GM18519 (cell line): Measurements from ENCODE around the gene CRIP3.
"Not testable (repeated sequence)": the region's sequence is repeated elsewhere in the genome, so short reads cannot be mapped to it uniquely, and the experiment has no call there.

ENCODE experiments used
- ATAC-seq: cut with Tn5 transposase; IDR thresholded peaks from one replicate; pipeline ENCODE4 v1.9.1; 2021; ENCODE audit warnings: mild to moderate bottlenecking, moderate library complexity; ENCODE audit not compliant: unreplicated experiment, low FRiP score

Gene CRIP3

GRCh38 chr6:43307451-43308100 is 1.1 kb downstream of the CRIP3 start:
- no peak for ATAC-seq

GRCh38 chr6:43306086-43306485 is 2.5 kb downstream of the CRIP3 start:
- ATAC-seq, result no peak

- ATAC-seq, result no peak
Observed at GRCh38 chr6:43304882-43305281, 3.7 kb downstream of the CRIP3 start.

GRCh38 chr6:43304361-43304760 is 4.3 kb downstream of the CRIP3 start:
- ATAC-seq, result no peak

DNA sequence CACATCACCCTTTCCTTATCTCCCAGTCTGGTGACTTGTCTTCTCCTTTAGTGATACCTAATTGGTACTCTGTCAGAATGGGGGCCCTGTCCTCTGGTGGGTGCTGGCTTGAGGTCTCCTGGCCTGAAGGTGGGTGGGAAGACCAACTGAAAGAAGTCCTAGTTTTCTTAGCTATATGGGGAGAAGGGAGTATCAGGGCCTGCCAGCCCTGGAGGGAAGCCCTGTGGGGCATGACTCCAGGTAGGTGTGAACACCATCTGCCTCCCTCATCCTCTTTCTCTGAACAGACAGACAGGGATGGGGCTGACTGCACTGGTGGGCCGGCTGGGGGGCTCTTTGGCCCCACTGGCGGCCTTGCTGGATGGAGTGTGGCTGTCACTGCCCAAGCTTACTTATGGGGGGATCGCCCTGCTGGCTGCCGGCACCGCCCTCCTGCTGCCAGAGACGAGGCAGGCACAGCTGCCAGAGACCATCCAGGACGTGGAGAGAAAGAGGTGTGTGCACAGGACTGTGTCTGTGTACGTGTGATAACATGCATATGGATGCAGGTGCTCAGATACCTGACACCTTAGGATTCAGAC is 4.8 kb downstream of the CRIP3 start:
- no peak for ATAC-seq

DNA sequence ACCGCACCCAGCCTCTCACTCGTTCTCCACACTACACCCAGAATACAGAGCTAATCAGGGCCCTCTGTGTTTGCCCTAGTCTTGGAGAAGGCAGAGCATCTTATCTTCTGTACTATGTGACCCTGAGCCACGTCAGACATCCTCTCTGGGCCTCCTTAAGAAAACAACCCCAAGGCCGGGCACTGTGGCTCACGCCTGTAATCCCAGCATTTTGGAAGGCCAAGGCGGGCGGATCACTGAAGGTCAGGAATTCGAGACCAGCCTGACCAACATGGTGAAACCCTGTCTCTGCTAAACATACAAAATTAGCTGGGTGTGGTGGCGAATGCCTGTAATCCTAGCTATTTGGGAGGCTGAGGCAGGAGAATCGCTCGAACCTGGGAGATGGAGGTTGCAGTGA is 5.6 kb downstream of the CRIP3 start:
- ATAC-seq, result not testable (repeated sequence)

- ATAC-seq, result no peak
Observed at GRCh38 chr6:43302126-43302525, 6.5 kb downstream of the CRIP3 start.

DNA sequence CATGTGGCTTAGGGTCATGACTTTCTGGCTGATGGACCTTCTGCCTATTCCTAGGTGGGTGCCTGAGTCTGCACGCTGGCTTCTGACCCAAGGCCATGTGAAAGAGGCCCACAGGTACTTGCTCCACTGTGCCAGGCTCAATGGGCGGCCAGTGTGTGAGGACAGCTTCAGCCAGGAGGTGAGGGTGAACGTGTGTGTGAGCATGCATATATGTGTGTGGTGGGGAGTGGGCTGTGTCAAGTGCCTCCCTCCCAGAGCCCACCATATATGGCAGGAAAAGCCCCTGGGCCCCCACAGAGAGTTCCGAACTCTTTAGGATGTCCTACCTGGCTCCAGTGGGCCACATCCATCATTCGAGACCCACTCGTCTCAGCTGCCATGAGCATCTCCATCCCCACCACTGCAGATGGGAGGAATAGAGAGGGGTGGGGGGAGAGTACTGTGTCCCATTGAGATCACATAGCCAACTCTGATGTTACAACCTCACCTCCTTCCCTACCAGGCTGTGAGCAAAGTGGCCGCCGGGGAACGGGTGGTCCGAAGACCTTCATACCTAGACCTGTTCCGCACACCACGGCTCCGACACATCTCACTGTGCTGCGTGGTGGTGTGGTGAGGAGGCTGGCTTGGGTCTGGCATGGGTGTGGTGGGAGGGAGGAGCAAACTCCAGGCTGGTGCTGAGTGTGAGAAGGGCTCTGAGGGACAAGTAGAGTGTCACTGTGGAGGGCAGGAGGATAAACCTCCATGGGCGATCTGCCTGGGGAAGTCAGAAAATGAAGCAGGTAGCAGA is 7.3 kb downstream of the CRIP3 start:
- no peak for ATAC-seq

DNA sequence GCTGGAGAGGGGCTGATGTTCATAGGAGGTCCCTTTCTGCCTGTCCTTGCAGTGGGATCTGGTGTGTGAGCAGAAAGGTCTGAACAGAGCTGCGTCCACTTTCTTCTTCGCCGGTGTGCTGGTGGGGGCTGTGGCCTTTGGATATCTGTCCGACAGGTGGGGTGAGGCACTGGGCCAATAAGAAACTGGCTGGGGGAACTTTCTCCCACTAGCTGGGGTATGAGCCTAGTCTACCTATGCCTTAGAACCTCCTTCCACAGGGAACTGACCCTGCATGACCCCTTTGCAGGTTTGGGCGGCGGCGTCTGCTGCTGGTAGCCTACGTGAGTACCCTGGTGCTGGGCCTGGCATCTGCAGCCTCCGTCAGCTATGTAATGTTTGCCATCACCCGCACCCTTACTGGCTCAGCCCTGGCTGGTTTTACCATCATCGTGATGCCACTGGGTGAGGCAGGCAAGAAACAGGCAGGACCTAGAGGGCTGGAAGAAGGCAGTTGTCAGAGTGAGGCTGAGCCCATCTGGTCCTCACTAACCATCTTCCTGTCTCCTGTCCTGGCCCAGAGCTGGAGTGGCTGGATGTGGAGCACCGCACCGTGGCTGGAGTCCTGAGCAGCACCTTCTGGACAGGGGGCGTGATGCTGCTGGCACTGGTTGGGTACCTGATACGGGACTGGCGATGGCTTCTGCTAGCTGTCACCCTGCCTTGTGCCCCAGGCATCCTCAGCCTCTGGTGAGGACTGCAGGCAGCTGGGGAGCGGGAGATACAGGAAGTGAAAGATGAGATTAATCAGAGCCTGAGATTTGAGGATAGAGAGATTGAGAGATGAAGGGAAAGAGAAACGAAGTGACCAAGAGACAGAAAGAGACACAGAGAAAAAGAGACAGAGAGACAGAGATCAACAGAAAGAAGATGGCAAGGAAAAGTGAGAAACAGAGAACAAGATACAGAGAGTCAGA is 9.0 kb downstream of the CRIP3 start:
- no peak for ATAC-seq

DNA sequence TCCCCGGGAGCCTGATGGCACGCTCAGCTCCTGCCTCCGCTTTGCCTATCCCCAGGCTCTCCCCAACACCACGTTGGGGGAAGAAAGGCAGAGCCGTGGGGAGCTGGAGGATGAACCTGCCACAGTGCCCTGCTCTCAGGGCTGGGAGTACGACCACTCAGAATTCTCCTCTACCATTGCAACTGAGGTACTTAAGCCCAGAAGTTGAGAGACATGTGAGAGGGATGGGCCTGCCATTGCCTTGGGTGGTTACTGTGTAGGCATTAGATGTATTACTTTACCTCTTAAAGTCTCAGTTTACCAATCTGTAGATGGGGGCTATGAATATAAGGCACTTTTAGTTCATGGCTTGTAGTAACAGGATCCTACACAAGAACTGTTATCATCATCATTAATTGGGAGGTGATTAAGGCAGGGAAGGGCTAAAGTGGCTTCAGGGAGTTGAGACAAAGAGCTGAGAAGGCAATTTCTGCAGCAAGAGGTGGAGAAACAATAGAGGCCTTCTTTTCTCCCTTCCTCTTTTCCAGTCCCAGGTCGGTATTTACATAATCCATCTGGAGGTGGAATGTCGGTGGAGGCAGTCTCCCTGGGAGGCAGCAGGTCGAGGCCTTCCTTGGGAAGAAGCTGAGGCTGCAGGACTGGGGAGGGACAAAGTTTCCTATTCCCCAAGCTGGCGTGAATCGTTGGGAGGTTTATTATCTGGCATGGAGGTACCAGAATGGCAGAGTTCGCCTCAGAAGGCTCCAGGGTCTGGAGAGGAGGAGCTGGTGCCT is 9.9 kb downstream of the CRIP3 start:
- no peak for ATAC-seq

DNA sequence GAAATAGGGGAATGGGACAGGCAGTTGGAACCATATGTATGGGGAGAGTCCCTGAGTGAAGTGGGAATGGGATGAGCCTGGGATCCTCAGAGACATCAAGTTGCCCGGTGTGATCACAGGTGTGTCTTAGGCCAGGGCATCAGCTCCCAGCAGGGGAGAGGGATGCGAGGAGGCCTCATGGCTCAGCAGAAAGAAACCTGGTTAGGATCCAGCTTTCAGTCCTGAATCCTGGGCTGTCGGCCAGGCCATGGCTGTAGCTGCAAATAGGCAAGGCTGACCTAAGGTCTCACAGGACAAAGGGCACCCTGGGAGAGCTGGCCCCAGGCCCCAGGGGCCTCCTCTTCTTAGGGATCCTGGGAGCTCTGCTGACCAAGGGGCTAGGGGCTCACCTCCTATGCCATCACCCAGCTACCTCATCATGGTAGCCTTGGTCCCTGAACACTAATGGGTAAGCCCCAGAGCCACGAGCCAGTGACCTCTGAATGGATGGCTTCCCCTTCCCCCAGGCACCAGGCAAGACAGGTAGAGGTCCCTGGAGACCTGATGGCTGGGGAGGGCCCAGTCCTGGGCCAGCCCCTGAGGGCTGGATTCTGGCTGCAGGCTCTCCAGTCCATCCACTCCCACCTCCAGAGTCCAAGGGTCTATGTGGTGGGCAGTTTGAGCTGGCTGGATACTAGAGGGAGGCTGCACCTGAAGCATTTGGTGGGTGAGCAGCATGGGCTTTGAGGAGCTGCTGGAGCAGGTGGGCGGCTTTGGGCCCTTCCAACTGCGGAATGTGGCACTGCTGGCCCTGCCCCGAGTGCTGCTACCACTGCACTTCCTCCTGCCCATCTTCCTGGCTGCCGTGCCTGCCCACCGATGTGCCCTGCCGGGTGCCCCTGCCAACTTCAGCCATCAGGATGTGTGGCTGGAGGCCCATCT is 10.7 kb downstream of the CRIP3 start, which contains the start of gene SLC22A7:
Gene SLC22A7 (plus strand): TSS at position 617 of the 921 bp plus-strand sequence. CDS start 99 bp downstream, at position 716.
- no peak for ATAC-seq

DNA sequence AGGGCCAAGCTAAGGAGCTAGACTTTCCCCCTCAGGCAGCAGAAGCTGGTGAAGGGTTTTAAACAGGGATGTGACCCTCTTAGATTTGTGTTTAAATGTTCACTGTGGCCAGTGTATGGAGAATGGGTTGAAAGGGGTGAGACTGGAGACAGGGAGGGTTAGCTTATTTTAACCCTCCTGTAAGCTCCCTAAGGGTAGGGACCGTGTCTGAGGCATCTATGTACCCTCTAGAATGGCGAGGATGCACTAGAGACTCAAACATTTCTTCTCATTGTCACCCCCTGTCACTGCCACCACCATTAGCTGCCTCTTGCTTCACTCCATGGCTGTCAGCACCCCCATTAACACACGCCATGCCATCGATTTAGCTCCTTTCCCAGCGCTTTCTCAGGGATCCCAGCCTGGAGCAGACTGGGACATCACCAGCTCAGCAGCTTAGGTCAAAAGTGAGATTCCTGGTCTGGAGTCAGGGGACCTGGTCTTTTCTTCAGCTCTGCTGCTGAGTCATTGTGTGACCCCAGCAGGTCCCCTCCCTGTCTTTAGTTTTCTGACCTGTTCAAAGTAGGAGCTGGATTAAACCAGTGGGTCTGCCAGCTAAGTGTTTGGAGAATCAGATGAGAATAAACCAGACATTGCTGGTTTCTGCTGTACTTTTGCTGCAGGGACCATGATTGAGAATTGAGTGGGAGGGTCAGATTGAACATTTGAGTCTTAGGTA is 11.7 kb downstream of the CRIP3 start:
- ATAC-seq, result no peak

- no peak for ATAC-seq
Observed at GRCh38 chr6:43295456-43295855, 13.2 kb downstream of the CRIP3 start.

GRCh38 chr6:43294536-43294935 is 14.1 kb downstream of the CRIP3 start:
- no peak for ATAC-seq

DNA sequence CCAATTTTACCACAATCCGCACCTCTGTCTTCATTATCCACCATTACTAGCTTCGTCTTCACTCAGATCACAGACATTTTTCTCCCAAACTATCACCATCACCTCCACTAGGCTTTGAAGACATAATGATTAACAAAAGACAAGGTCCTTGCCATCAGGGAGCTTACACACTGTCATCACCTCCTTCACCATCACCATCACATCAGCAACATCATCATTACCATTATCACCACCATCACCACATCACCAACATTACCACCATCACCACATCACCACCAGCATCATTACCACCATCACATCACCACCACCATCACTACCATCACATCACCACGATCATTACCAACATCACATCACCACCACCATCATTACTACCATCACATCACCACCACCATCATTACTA is 14.9 kb downstream of the CRIP3 start:
- ATAC-seq, result no peak

GRCh38 chr6:43292763-43293318 is 15.8 kb downstream of the CRIP3 start:
- no peak for ATAC-seq

GRCh38 chr6:43292341-43292740 is 16.3 kb downstream of the CRIP3 start:
- ATAC-seq, result no peak

DNA sequence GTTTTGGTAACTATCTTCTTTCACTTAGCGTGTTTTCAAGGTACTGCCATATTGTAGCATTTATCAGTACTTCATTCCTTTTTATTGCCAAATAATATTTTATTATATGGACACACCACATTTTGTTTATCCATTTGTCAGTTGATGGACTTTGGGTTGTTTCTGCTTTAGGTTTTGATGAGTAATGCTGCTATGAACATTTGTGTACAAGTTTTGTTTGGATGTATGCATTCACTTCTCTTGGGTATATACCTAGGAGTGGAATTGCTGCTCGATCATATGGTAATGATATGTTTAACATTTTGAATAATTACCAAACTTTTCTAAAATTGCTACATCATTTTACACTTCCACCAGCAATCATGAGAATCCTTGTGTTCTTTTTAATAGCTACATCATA is 16.9 kb downstream of the CRIP3 start:
- ATAC-seq, result no peak
